Memory B cell (primary cell): ENCODE data around the gene RNF213.
A peak's percentile ranks its signal among the peaks of the same experiment; 100 is the strongest.

Experiments
- ATAC-seq: fragments of 150-1000 bp; cut with Tn5 transposase; 2 replicates; pipeline ENCODE4 v1.10.0; 2021; ENCODE audit warnings: low read depth, mild to moderate bottlenecking, moderate library complexity
- DNase-seq, 2 donors: peaks; one replicate each; pipeline ENCODE4 v3.0.0; 2022; ENCODE audit warnings: low spot score in 2 of 2
- H3K27ac Mint-ChIP-seq: one replicate; pipeline ENCODE4 v1.8.0; 2022; ENCODE audit warnings: mild to moderate bottlenecking, moderate library complexity, mixed read lengths
- H3K27me3 Mint-ChIP-seq: one replicate; pipeline ENCODE4 v1.8.0; 2022; ENCODE audit warnings: mixed read lengths
- H3K36me3 Mint-ChIP-seq: one replicate; pipeline ENCODE4 v1.8.0; 2022; ENCODE audit warnings: mild to moderate bottlenecking, mixed read lengths
- H3K4me1 Mint-ChIP-seq: one replicate; pipeline ENCODE4 v1.8.0; 2022; ENCODE audit warnings: mixed read lengths
- H3K4me3 Mint-ChIP-seq: one replicate; pipeline ENCODE4 v1.8.0; 2022; ENCODE audit warnings: mild to moderate bottlenecking, moderate library complexity, mixed read lengths
- H3K9me3 Mint-ChIP-seq: one replicate; pipeline ENCODE4 v1.8.0; 2022; ENCODE audit warnings: mixed read lengths

Gene RNF213

GRCh38 chr17:80413771-80414507 lies 153.3 kb downstream of the RNF213 start:
- peaks cover 4% of the 10 kb centered on the region for H3K27me3 Mint-ChIP-seq
- peak overlapping the region; percentile 93 for H3K4me3 Mint-ChIP-seq
- H3K27ac Mint-ChIP-seq, result peak overlapping the region; percentile 72
- peaks cover 5% of the 10 kb centered on the region for H3K36me3 Mint-ChIP-seq
- DNase-seq (peak in 1 of 2 donors; percentile 20), ATAC-seq (no peak)
- H3K4me1 Mint-ChIP-seq, result peaks cover 18% of the 10 kb centered on the region
- no peaks in the 10 kb centered on the region for H3K9me3 Mint-ChIP-seq

- Mint-ChIP-seq H3K36me3 (peaks cover 6% of the 10 kb centered on the region), H3K4me3 (peak overlapping the region; percentile 93), H3K4me1 (peaks cover 18% of the 10 kb centered on the region), H3K9me3 (no peaks in the 10 kb centered on the region), H3K27ac (peak overlapping the region; percentile 72), H3K27me3 (peaks cover 2% of the 10 kb centered on the region)
- ATAC-seq (peak; percentile 14), DNase-seq (no peak)
Observed at GRCh38 chr17:80414508-80414802, 153.8 kb downstream of the RNF213 start.

- peak; percentile 95 for ATAC-seq
- peak within 1 kb of the TSS; percentile 72 for H3K27ac Mint-ChIP-seq
- peak within 1 kb of the TSS; percentile 93 for H3K4me3 Mint-ChIP-seq
- no peaks in the 10 kb centered on the region for H3K9me3 Mint-ChIP-seq
- DNase-seq, result peak; percentile 90
- H3K4me1 Mint-ChIP-seq, result peaks cover 18% of the 10 kb centered on the region
- peaks cover 11% of the 10 kb centered on the region for H3K36me3 Mint-ChIP-seq
- peaks cover 2% of the 10 kb centered on the region for H3K27me3 Mint-ChIP-seq
Observed at GRCh38 chr17:80414803-80415625, 154.4 kb downstream of the RNF213 start, which contains the start of gene ENDOV. Gene ENDOV (plus strand): TSS chr17:80415167. CDS start chr17:80415195, 28 bp downstream.

GRCh38 chr17:80415626-80416137 lies 155.0 kb downstream of the RNF213 start:
- H3K4me1 Mint-ChIP-seq, result peaks cover 18% of the 10 kb centered on the region
- no peak for DNase-seq
- peak overlapping the region; percentile 72 for H3K27ac Mint-ChIP-seq
- ATAC-seq, result no peak
- peaks cover 2% of the 10 kb centered on the region for H3K27me3 Mint-ChIP-seq
- H3K4me3 Mint-ChIP-seq, result peak overlapping the region; percentile 93
- H3K9me3 Mint-ChIP-seq, result no peaks in the 10 kb centered on the region
- peaks cover 11% of the 10 kb centered on the region for H3K36me3 Mint-ChIP-seq

- H3K4me3 Mint-ChIP-seq, result peak overlapping the region; percentile 93
- H3K27me3 Mint-ChIP-seq, result peaks cover 2% of the 10 kb centered on the region
- H3K27ac Mint-ChIP-seq, result peak overlapping the region; percentile 90
- no peaks in the 10 kb centered on the region for H3K9me3 Mint-ChIP-seq
- peaks cover 11% of the 10 kb centered on the region for H3K36me3 Mint-ChIP-seq
- H3K4me1 Mint-ChIP-seq, result peaks cover 18% of the 10 kb centered on the region
- no peak for DNase-seq
- no peak for ATAC-seq
Observed at GRCh38 chr17:80416260-80416939, 155.7 kb downstream of the RNF213 start.

- Mint-ChIP-seq H3K4me1 (peaks cover 18% of the 10 kb centered on the region), H3K36me3 (peaks cover 11% of the 10 kb centered on the region), H3K4me3 (peak overlapping the region; percentile 93), H3K27ac (peak overlapping the region; percentile 90), H3K27me3 (peaks cover 2% of the 10 kb centered on the region), H3K9me3 (no peaks in the 10 kb centered on the region)
- DNase-seq (no peak), ATAC-seq (no peak)
Observed at GRCh38 chr17:80416940-80417293, 156.3 kb downstream of the RNF213 start.

GRCh38 chr17:80418589-80418988 lies 157.9 kb downstream of the RNF213 start:
- no peak for ATAC-seq
- peak overlapping the region; percentile 53 for H3K27ac Mint-ChIP-seq
- no peaks in the 10 kb centered on the region for H3K9me3 Mint-ChIP-seq
- no peak for DNase-seq
- peaks cover 2% of the 10 kb centered on the region for H3K27me3 Mint-ChIP-seq
- peaks cover 11% of the 10 kb centered on the region for H3K36me3 Mint-ChIP-seq
- peaks cover 18% of the 10 kb centered on the region for H3K4me1 Mint-ChIP-seq
- no peak overlapping the region for H3K4me3 Mint-ChIP-seq

- H3K9me3 Mint-ChIP-seq, result no peaks in the 10 kb centered on the region
- peaks cover 11% of the 10 kb centered on the region for H3K36me3 Mint-ChIP-seq
- H3K27ac Mint-ChIP-seq, result no peak overlapping the region
- H3K27me3 Mint-ChIP-seq, result no peaks in the 10 kb centered on the region
- DNase-seq (no peak), ATAC-seq (no peak)
- peaks cover 20% of the 10 kb centered on the region for H3K4me1 Mint-ChIP-seq
- no peak overlapping the region for H3K4me3 Mint-ChIP-seq
Observed at GRCh38 chr17:80419255-80419654, 158.6 kb downstream of the RNF213 start.

GRCh38 chr17:80421381-80422090 lies 160.9 kb downstream of the RNF213 start:
- Mint-ChIP-seq H3K4me1 (peaks cover 18% of the 10 kb centered on the region), H3K9me3 (no peaks in the 10 kb centered on the region), H3K4me3 (no peak overlapping the region), H3K36me3 (peaks cover 9% of the 10 kb centered on the region), H3K27me3 (no peaks in the 10 kb centered on the region), H3K27ac (no peak overlapping the region)
- ATAC-seq, result no peak
- DNase-seq, result no peak

GRCh38 chr17:80422276-80422675 lies 161.6 kb downstream of the RNF213 start:
- H3K9me3 Mint-ChIP-seq, result no peaks in the 10 kb centered on the region
- no peak overlapping the region for H3K27ac Mint-ChIP-seq
- peaks cover 8% of the 10 kb centered on the region for H3K36me3 Mint-ChIP-seq
- H3K4me3 Mint-ChIP-seq, result no peak overlapping the region
- ATAC-seq, result no peak
- peaks cover 18% of the 10 kb centered on the region for H3K4me1 Mint-ChIP-seq
- DNase-seq, result no peak
- H3K27me3 Mint-ChIP-seq, result no peaks in the 10 kb centered on the region

GRCh38 chr17:80422981-80423380 lies 162.3 kb downstream of the RNF213 start:
- H3K36me3 Mint-ChIP-seq, result peaks cover 6% of the 10 kb centered on the region
- no peak overlapping the region for H3K4me3 Mint-ChIP-seq
- peaks cover 16% of the 10 kb centered on the region for H3K4me1 Mint-ChIP-seq
- ATAC-seq (no peak), DNase-seq (no peak)
- H3K27me3 Mint-ChIP-seq, result no peaks in the 10 kb centered on the region
- no peak overlapping the region for H3K27ac Mint-ChIP-seq
- no peaks in the 10 kb centered on the region for H3K9me3 Mint-ChIP-seq

- ATAC-seq, result no peak
- Mint-ChIP-seq H3K4me1 (peaks cover 16% of the 10 kb centered on the region), H3K27me3 (no peaks in the 10 kb centered on the region), H3K27ac (no peak overlapping the region), H3K9me3 (no peaks in the 10 kb centered on the region), H3K36me3 (peaks cover 6% of the 10 kb centered on the region), H3K4me3 (no peak overlapping the region)
- no peak for DNase-seq
Observed at GRCh38 chr17:80423536-80424225, 163.0 kb downstream of the RNF213 start.

- peak in 1 of 2 donors; percentile 16 for DNase-seq
- peaks cover 16% of the 10 kb centered on the region for H3K4me1 Mint-ChIP-seq
- H3K9me3 Mint-ChIP-seq, result no peaks in the 10 kb centered on the region
- H3K27me3 Mint-ChIP-seq, result no peaks in the 10 kb centered on the region
- no peak overlapping the region for H3K27ac Mint-ChIP-seq
- peaks cover 6% of the 10 kb centered on the region for H3K36me3 Mint-ChIP-seq
- peak; percentile 18 for ATAC-seq
- H3K4me3 Mint-ChIP-seq, result no peak overlapping the region
Observed at GRCh38 chr17:80424261-80424660, 163.6 kb downstream of the RNF213 start.
